GM23338 (cell line): Measurements from ENCODE around the gene PRSS21. TPM values are rescaled to one million over a fixed set of nuclear protein-coding genes. Genes with fewer than 3 reads are reported as not detected.
A peak's percentile ranks its signal among the peaks of the same experiment; 100 is the strongest.

Source experiments
- ATAC-seq: fragments of 200-7000 bp; cut with Tn5 transposase; 3 replicates; pipeline ENCODE4 v1.9.1; 2020
- DNase-seq: peaks from one replicate; pipeline ENCODE4 v3.0.0-alpha.2; 2015; ENCODE audit warnings: low spot score
- H2AFZ ChIP-seq: fragments of 200-600 bp; sonication (generic); 2 replicates; pipeline ENCODE4 v1.8.0; 2016; ENCODE audit warnings: antibody characterized with exemption, mild to moderate bottlenecking, moderate library complexity
- H3F3A ChIP-seq: fragments of 200-600 bp; sonication (generic); replicated peaks from 2 replicates; pipeline ENCODE4 v1.8.0; 2017; ENCODE audit warnings: antibody characterized with exemption, mixed run types, low read depth
- H3K27ac ChIP-seq: fragments of 200-600 bp; sonication (generic); 2 replicates; pipeline ENCODE4 v1.6.1; 2016; ENCODE audit warnings: low read depth
- H3K27me3 ChIP-seq: fragments of 200-600 bp; sonication (generic); 2 replicates; pipeline ENCODE4 v1.8.0; 2016; ENCODE audit warnings: mild to moderate bottlenecking, mixed run types, moderate library complexity; ENCODE audit not compliant: insufficient read depth
- H3K36me3 ChIP-seq: fragments of 200-600 bp; sonication (generic); 2 replicates; pipeline ENCODE4 v1.8.0; 2016; ENCODE audit warnings: mild to moderate bottlenecking; ENCODE audit not compliant: insufficient read depth
- H3K4me1 ChIP-seq: fragments of 200-600 bp; sonication (generic); 2 replicates; pipeline ENCODE4 v1.8.0; 2016; ENCODE audit warnings: mild to moderate bottlenecking, moderate library complexity; ENCODE audit not compliant: insufficient read depth
- H3K4me2 ChIP-seq: fragments of 200-600 bp; sonication (generic); 2 replicates; pipeline ENCODE4 v1.7.1; 2017; ENCODE audit warnings: mixed run types
- H3K4me3 ChIP-seq: fragments of 200-600 bp; sonication (generic); 2 replicates; pipeline ENCODE4 v1.6.1; 2016; ENCODE audit warnings: mixed run types
- H3K79me2 ChIP-seq: fragments of 200-600 bp; sonication (generic); replicated peaks from 2 replicates; pipeline ENCODE4 v1.8.0; 2017; ENCODE audit warnings: mild to moderate bottlenecking; ENCODE audit not compliant: insufficient read depth
- H3K9me2 ChIP-seq: fragments of 200-600 bp; sonication (generic); 2 replicates; pipeline ENCODE4 v1.8.0; 2017; ENCODE audit not compliant: insufficient read depth
- H4K20me1 ChIP-seq: fragments of 200-600 bp; sonication (generic); replicated peaks from 2 replicates; pipeline ENCODE4 v1.8.0; 2017; ENCODE audit warnings: mild to moderate bottlenecking; ENCODE audit not compliant: insufficient read depth
- H3K27ac Mint-ChIP-seq: 2 replicates; pipeline ENCODE4 v1.8.0; 2020; ENCODE audit warnings: inconsistent platforms, mild to moderate bottlenecking, moderate library complexity, mixed read lengths
- H3K27me3 Mint-ChIP-seq: 3 replicates; pipeline ENCODE4 v1.8.0; 2022; ENCODE audit warnings: low read depth, mild to moderate bottlenecking, moderate library complexity, mixed read lengths, inconsistent platforms; ENCODE audit not compliant: insufficient read depth, poor library complexity
- H3K36me3 Mint-ChIP-seq: 3 replicates; pipeline ENCODE4 v1.8.0; 2021; ENCODE audit warnings: low read depth, mild to moderate bottlenecking, inconsistent platforms, moderate library complexity, mixed read lengths
- H3K4me1 Mint-ChIP-seq: 3 replicates; pipeline ENCODE4 v1.8.0; 2020; ENCODE audit warnings: mild to moderate bottlenecking, inconsistent platforms, mixed read lengths
- H3K4me3 Mint-ChIP-seq: 3 replicates; pipeline ENCODE4 v1.8.0; 2021; ENCODE audit warnings: moderate library complexity, mild to moderate bottlenecking, inconsistent platforms, mixed read lengths
- H3K9me3 Mint-ChIP-seq: 3 replicates; pipeline ENCODE4 v1.8.0; 2020; ENCODE audit warnings: moderate library complexity, mild to moderate bottlenecking, inconsistent platforms, mixed read lengths
- EZH2 ChIP-seq: fragments of 200-600 bp; sonication (generic); IDR thresholded peaks from one replicate; pipeline ENCODE4 v1.8.0; 2017; ENCODE audit warnings: antibody characterized with exemption, mild to moderate bottlenecking, low read depth; ENCODE audit not compliant: unreplicated experiment
- JUNB ChIP-seq: IDR thresholded peaks from one replicate; pipeline ENCODE4 v1.6.1; 2016; ENCODE audit warnings: antibody characterized with exemption; ENCODE audit not compliant: unreplicated experiment
- NANOG ChIP-seq: IDR thresholded peaks from 2 replicates; pipeline ENCODE4 v1.6.1; 2016; ENCODE audit warnings: antibody characterized with exemption, borderline replicate concordance
- POLR2AphosphoS5 ChIP-seq: IDR thresholded peaks from 2 replicates; pipeline ENCODE4 v1.6.1; 2016; ENCODE audit warnings: antibody characterized with exemption, low read depth
- STAT1 ChIP-seq: IDR thresholded peaks from one replicate; pipeline ENCODE4 v1.6.1; 2016; ENCODE audit warnings: antibody characterized with exemption; ENCODE audit not compliant: unreplicated experiment
- ZNF114 ChIP-seq: fragments of 250-450 bp; sonication (Bioruptor Pico); IDR thresholded peaks from 2 replicates; pipeline ENCODE4 v1.5.0; 2020; ENCODE audit warnings: mild to moderate bottlenecking, moderate library complexity
- ZNF331 ChIP-seq: fragments of 250-450 bp; sonication (Bioruptor Pico); IDR thresholded peaks from 2 replicates; pipeline ENCODE4 v1.5.0; 2020; ENCODE audit warnings: low read depth, mild to moderate bottlenecking, moderate library complexity
- polyA plus RNA-seq: library from polyadenylated mRNA; unstranded; fragments of >200 nt; fragmentation: Nextera tagmentation; extraction: Ambion mirVana; gene quantifications from 2 replicates; pipeline ENCODE4 v1.2.1, GENCODE V29; 2016
- total RNA-seq: library from RNA; depleted of rRNA; stranded (reverse); fragments of >200 nt; shearing (Covaris generic); gene quantifications from 2 replicates; pipeline ENCODE4 v1.2.3, GENCODE V29; 2014
- TF ChIP-seq, protein P1 (sequence below): IDR thresholded peaks from one replicate; pipeline ENCODE4 v1.6.1; 2018; ENCODE audit warnings: antibody characterized with exemption; ENCODE audit not compliant: unreplicated experiment
- TF ChIP-seq, protein P2 (sequence below), 2 experiments: fragments of 200-600 bp in 1 of 2; sonication (generic) in 1 of 2; conservative IDR thresholded peaks; 2 replicates each; pipeline versions ENCODE4 v1.5.1 to v1.6.1; 2016 to 2017; ENCODE audit warnings: antibody characterized with exemption in 2 of 2, low read depth in 2 of 2, mild to moderate bottlenecking in 2 of 2, moderate library complexity in 1 of 2
- TF ChIP-seq, protein P3 (sequence below): fragments of 250-450 bp; sonication (Bioruptor Pico); IDR thresholded peaks from 2 replicates; pipeline ENCODE4 v1.5.0; 2020; ENCODE audit warnings: mild to moderate bottlenecking, moderate library complexity

Gene PRSS21
- total and polyA plus RNA-seq, 2 experiments from 2014 or later: 2.4 to 3.1 TPM

DNA sequence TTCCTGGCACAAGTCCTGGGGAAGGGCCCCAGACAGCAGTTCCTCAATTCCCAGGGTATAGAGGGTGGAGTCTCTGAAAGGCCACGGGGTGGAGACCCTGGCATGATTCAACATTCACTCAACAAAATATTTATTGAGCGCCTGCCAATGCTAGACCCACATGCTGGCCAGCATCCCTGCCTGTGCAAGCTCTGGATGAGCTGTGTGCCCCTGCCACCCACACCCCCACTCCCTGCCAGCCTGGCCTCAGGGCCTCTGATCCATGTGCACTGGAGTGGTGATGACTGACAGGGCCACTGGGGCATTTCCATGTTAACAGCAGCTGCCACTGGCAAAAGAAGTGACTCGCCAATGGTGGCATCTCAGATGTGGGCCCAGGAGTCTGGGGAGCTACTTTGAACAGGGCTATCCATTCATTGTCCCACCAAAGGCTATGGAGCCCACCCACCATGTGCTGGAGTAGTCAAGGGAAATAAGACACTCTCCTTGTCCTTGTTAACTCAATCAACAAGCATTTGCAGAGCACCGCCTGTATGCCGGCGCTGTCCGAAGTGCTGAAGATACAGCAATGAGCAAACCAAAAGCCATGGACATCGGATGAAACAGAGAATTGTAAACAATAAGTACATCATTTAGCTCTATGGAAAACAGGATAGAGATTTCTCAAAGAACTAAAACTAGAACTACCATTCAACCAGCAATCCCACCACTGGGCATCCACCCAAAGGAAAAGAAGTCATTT is 44.0 kb downstream of the PRSS21 start:
- ATAC-seq (no peak), DNase-seq (peak; percentile 59)
- Mint-ChIP-seq H3K4me3 (no peak overlapping the region), H3K4me1 (peaks cover 3% of the 10 kb centered on the region), H3K9me3 (peaks cover 11% of the 10 kb centered on the region), H3K36me3 (0 out of 3 replicates have a peak, but pooled peaks cover 4% of the 10 kb centered on the region), H3K27me3 (peaks cover 29% of the 10 kb centered on the region), H3K27ac (no peak overlapping the region)
- Histone ChIP-seq H3F3A (no peaks in the 10 kb centered on the region), H3K27me3 (peaks cover 40% of the 10 kb centered on the region), H3K4me3 (no peak overlapping the region), H3K36me3 (no peaks in the 10 kb centered on the region), H2AFZ (no peak overlapping the region), H3K4me2 (no peak overlapping the region), H4K20me1 (no peaks in the 10 kb centered on the region), H3K4me1 (peaks cover 3% of the 10 kb centered on the region; the same call in 1 of the 2 replicates), H3K9me2 (no peaks in the 10 kb centered on the region), H3K79me2 (no peaks in the 10 kb centered on the region), H3K27ac (no peak overlapping the region)
- TF ChIP-seq STAT1 (no peak), NANOG (no peak), ZNF331 (CRISPR knock-in tag) (peak; percentile 100), JUNB (no peak)
- TF ChIP-seq, protein P1, sequence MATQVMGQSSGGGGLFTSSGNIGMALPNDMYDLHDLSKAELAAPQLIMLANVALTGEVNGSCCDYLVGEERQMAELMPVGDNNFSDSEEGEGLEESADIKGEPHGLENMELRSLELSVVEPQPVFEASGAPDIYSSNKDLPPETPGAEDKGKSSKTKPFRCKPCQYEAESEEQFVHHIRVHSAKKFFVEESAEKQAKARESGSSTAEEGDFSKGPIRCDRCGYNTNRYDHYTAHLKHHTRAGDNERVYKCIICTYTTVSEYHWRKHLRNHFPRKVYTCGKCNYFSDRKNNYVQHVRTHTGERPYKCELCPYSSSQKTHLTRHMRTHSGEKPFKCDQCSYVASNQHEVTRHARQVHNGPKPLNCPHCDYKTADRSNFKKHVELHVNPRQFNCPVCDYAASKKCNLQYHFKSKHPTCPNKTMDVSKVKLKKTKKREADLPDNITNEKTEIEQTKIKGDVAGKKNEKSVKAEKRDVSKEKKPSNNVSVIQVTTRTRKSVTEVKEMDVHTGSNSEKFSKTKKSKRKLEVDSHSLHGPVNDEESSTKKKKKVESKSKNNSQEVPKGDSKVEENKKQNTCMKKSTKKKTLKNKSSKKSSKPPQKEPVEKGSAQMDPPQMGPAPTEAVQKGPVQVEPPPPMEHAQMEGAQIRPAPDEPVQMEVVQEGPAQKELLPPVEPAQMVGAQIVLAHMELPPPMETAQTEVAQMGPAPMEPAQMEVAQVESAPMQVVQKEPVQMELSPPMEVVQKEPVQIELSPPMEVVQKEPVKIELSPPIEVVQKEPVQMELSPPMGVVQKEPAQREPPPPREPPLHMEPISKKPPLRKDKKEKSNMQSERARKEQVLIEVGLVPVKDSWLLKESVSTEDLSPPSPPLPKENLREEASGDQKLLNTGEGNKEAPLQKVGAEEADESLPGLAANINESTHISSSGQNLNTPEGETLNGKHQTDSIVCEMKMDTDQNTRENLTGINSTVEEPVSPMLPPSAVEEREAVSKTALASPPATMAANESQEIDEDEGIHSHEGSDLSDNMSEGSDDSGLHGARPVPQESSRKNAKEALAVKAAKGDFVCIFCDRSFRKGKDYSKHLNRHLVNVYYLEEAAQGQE: peak; percentile 88

DNA sequence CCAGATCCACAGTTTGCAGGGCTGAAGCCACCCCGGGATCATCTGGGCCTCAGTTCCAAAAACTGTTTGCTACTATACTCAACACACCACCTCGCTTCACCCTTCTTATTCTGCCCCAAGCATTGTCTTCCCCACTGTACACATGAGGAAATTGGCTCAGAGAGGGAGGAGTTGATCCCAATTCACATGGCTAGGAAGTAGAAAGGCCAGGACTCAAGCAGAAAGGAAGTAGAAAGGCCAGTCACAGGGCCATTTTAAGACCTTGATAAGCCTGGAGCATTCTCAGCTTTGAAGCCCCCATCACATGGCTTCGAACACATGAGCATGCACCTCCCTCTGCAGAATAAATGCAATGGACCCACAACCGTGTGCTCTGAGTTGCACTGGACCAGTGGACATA is 48.6 kb downstream of the PRSS21 start:
- DNase-seq: no peak
- Histone ChIP-seq H2AFZ (no peak overlapping the region), H3K36me3 (no peaks in the 10 kb centered on the region), H4K20me1 (no peaks in the 10 kb centered on the region), H3K4me1 (peaks cover 5% of the 10 kb centered on the region; the same call in 1 of the 2 replicates), H3K4me3 (no peak overlapping the region), H3K79me2 (no peaks in the 10 kb centered on the region), H3F3A (no peaks in the 10 kb centered on the region), H3K4me2 (no peak overlapping the region), H3K27ac (no peak overlapping the region), H3K9me2 (no peaks in the 10 kb centered on the region; the same call in 1 of the 2 replicates), H3K27me3 (peaks cover 52% of the 10 kb centered on the region)
- Mint-ChIP-seq H3K27me3 (peaks cover 25% of the 10 kb centered on the region), H3K27ac (no peak overlapping the region), H3K4me1 (no peaks in the 10 kb centered on the region), H3K9me3 (peaks cover 6% of the 10 kb centered on the region), H3K4me3 (no peak overlapping the region), H3K36me3 (0 out of 3 replicates have a peak, but pooled peaks cover 4% of the 10 kb centered on the region)
- no peak for ATAC-seq
- TF ChIP-seq POLR2AphosphoS5 (no peak), ZNF114 (CRISPR knock-in tag) (no peak), EZH2 (no peak), JUNB (no peak), STAT1 (no peak)
- TF ChIP-seq, protein P2, sequence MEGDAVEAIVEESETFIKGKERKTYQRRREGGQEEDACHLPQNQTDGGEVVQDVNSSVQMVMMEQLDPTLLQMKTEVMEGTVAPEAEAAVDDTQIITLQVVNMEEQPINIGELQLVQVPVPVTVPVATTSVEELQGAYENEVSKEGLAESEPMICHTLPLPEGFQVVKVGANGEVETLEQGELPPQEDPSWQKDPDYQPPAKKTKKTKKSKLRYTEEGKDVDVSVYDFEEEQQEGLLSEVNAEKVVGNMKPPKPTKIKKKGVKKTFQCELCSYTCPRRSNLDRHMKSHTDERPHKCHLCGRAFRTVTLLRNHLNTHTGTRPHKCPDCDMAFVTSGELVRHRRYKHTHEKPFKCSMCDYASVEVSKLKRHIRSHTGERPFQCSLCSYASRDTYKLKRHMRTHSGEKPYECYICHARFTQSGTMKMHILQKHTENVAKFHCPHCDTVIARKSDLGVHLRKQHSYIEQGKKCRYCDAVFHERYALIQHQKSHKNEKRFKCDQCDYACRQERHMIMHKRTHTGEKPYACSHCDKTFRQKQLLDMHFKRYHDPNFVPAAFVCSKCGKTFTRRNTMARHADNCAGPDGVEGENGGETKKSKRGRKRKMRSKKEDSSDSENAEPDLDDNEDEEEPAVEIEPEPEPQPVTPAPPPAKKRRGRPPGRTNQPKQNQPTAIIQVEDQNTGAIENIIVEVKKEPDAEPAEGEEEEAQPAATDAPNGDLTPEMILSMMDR (conservative IDR thresholded peaks at IDR 0.05; ENCODE audit: low read depth in 2 of 2): no peak
- TF ChIP-seq, protein P3, sequence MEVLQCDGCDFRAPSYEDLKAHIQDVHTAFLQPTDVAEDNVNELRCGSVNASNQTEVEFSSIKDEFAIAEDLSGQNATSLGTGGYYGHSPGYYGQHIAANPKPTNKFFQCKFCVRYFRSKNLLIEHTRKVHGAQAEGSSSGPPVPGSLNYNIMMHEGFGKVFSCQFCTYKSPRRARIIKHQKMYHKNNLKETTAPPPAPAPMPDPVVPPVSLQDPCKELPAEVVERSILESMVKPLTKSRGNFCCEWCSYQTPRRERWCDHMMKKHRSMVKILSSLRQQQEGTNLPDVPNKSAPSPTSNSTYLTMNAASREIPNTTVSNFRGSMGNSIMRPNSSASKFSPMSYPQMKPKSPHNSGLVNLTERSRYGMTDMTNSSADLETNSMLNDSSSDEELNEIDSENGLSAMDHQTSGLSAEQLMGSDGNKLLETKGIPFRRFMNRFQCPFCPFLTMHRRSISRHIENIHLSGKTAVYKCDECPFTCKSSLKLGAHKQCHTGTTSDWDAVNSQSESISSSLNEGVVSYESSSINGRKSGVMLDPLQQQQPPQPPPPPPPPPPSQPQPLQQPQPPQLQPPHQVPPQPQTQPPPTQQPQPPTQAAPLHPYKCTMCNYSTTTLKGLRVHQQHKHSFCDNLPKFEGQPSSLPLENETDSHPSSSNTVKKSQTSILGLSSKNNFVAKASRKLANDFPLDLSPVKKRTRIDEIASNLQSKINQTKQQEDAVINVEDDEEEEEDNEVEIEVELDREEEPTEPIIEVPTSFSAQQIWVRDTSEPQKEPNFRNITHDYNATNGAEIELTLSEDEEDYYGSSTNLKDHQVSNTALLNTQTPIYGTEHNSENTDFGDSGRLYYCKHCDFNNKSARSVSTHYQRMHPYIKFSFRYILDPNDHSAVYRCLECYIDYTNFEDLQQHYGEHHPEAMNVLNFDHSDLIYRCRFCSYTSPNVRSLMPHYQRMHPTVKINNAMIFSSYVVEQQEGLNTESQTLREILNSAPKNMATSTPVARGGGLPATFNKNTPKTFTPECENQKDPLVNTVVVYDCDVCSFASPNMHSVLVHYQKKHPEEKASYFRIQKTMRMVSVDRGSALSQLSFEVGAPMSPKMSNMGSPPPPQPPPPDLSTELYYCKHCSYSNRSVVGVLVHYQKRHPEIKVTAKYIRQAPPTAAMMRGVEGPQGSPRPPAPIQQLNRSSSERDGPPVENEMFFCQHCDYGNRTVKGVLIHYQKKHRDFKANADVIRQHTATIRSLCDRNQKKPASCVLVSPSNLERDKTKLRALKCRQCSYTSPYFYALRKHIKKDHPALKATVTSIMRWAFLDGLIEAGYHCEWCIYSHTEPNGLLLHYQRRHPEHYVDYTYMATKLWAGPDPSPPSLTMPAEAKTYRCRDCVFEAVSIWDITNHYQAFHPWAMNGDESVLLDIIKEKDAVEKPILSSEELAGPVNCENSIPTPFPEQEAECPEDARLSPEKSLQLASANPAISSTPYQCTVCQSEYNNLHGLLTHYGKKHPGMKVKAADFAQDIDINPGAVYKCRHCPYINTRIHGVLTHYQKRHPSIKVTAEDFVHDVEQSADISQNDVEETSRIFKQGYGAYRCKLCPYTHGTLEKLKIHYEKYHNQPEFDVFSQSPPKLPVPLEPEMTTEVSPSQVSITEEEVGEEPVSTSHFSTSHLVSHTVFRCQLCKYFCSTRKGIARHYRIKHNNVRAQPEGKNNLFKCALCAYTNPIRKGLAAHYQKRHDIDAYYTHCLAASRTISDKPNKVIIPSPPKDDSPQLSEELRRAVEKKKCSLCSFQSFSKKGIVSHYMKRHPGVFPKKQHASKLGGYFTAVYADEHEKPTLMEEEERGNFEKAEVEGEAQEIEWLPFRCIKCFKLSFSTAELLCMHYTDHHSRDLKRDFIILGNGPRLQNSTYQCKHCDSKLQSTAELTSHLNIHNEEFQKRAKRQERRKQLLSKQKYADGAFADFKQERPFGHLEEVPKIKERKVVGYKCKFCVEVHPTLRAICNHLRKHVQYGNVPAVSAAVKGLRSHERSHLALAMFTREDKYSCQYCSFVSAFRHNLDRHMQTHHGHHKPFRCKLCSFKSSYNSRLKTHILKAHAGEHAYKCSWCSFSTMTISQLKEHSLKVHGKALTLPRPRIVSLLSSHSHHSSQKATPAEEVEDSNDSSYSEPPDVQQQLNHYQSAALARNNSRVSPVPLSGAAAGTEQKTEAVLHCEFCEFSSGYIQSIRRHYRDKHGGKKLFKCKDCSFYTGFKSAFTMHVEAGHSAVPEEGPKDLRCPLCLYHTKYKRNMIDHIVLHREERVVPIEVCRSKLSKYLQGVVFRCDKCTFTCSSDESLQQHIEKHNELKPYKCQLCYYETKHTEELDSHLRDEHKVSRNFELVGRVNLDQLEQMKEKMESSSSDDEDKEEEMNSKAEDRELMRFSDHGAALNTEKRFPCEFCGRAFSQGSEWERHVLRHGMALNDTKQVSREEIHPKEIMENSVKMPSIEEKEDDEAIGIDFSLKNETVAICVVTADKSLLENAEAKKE (CRISPR knock-in tag): no peak
